ENCODE data around the gene TSACC.
A peak's percentile ranks its signal among the peaks of the same experiment; 100 is the strongest.
"Not testable (repeated sequence)": the region's sequence is repeated elsewhere in the genome, so short reads cannot be mapped to it uniquely, and the experiment has no call there.

The TSACC gene

GRCh38 chr1:156344409-156344808, 6.1 kb downstream of the TSACC start:
- intact Hi-C loops (cut with DNase I) = no loop called here
- no peak for DNase-seq

- intact Hi-C loops (cut with DNase I); DNase-seq: not testable (repeated sequence)
These were observed 7.7 kb downstream of the TSACC start for GRCh38 chr1:156346035-156346434.

DNA sequence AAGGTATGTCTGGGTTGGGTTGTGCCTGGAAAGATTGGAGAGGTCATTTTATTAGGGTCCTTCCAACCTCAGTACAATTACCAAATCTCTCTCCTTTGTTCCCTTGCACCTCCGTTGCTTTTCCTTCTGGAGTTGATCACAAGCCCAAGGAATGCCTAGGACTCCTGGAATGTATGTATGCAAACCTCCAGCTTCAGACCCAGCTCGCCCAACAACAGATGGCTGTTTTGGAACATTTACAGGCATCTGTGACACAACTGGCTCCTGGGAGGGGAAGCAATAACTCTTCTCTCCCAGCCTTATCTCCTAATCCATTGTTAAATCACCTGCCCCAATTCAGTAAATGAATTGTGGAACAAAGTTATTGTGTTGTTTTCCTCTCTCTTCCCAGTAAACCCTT, 8.3 kb downstream of the TSACC start:
- no peak for DNase-seq
- intact Hi-C loops (cut with DNase I) = no loop called here

- intact Hi-C loops (cut with DNase I) = no loop called here
- DNase-seq = no peak
These were observed 9.0 kb downstream of the TSACC start for GRCh38 chr1:156347331-156347730.

DNA sequence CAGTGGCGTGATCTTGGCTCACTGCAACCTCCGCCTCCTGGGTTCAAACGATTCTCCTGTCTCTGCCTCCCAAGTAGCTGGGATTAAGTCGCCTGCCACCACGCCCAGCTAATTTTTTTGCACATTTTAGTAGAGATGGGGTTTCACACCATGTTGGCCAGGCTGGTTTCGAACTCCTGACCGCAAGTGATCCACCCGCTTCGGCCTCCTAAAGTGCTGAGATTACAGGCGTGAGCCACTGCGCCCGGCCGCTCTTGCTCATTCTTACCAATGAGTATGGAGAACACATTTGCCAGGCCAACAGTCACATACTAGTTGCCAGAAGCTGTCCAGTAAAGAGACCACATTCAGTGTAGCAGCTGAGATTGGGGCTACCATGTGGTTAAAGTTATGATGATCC, 14.2 kb downstream of the TSACC start:
- intact Hi-C loops (cut with DNase I); DNase-seq: not testable (repeated sequence)

GRCh38 chr1:156356262-156356874, 18.0 kb downstream of the TSACC start:
- no peak for DNase-seq
- intact Hi-C loops (cut with DNase I) = no loop called here

GRCh38 chr1:156356875-156357534, 18.7 kb downstream of the TSACC start:
- intact Hi-C loops (cut with DNase I) = no loop called here
- peak in 3 of 10 donors; percentile 15 to 85 (median 43) for DNase-seq

DNA sequence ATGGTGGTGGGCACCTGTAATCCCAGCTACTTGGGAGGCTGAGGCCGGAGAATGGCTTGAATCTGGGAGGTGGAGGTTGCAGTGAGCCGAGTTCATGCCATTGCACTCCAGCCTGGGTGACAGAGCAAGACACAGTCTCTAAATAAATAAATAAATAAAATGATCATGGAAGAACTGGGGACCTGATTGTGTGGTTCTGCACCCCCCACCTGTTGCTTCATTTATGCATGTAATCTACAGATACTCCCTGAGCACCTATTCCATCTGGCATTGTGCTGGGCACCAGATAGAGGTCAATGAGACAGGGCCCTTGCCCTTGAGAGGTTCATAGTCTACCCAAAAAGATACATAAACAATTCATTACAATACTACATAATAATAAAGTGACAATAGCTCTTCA, 19.7 kb downstream of the TSACC start:
- intact Hi-C loops (cut with DNase I) = no loop called here
- no peak for DNase-seq

GRCh38 chr1:156358641-156359040, 20.3 kb downstream of the TSACC start:
- intact Hi-C loops (cut with DNase I) = no loop called here
- DNase-seq = no peak

DNA sequence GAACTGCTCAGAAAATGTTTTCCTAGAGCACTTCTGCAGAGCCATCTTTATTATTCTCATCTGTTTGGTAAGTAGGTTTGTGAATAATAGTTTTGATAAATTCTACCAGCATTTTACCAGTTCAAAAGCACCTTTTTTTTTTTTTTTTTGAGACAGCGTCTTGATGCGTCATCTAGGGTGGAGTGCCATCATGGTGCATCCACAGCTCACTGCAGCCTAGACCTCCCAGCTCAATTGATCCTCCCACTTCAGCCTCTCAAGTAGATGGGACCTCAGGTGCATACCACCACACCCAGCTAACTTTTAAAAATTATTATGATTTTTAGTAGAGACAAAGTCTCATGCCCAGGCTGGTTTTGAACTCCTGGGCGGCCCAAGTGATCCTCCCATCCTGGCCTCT, 20.9 kb downstream of the TSACC start:
- DNase-seq = no peak
- intact Hi-C loops (cut with DNase I) = no loop called here

- intact Hi-C loops (cut with DNase I) = no loop called here
- DNase-seq = no peak
These were observed 21.6 kb downstream of the TSACC start for GRCh38 chr1:156359973-156360372.

GRCh38 chr1:156360534-156360933, 22.2 kb downstream of the TSACC start:
- intact Hi-C loops (cut with DNase I) = no loop called here
- DNase-seq = no peak

DNA sequence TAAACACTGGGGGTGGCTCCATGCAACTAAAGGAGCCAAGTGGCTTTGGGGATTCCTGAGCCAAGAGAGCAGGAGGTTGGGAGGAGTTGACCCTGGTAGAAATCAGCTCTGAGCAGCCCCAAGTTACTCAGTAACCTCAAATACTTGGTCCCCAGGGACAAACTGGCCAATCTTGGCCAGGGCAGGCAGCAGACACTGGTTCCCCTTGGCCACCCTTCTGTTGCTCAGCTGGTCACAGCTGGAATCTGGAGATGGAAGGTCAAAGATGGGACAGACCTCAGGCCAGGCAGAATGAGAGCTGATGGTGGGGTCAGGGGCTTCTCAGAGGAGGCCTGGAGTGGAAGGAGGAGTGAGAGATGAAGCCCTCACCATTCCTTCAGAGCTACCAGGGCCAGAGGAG, 27.4 kb downstream of the TSACC start:
- intact Hi-C loops (cut with DNase I) = no loop called here

GRCh38 chr1:156366378-156367166, 28.2 kb downstream of the TSACC start:
- intact Hi-C loops (cut with DNase I) = no loop called here
- no peak for DNase-seq

More for the DNA sequence above, 27.4 kb downstream of the TSACC start:
- DNase-seq = no peak

DNA sequence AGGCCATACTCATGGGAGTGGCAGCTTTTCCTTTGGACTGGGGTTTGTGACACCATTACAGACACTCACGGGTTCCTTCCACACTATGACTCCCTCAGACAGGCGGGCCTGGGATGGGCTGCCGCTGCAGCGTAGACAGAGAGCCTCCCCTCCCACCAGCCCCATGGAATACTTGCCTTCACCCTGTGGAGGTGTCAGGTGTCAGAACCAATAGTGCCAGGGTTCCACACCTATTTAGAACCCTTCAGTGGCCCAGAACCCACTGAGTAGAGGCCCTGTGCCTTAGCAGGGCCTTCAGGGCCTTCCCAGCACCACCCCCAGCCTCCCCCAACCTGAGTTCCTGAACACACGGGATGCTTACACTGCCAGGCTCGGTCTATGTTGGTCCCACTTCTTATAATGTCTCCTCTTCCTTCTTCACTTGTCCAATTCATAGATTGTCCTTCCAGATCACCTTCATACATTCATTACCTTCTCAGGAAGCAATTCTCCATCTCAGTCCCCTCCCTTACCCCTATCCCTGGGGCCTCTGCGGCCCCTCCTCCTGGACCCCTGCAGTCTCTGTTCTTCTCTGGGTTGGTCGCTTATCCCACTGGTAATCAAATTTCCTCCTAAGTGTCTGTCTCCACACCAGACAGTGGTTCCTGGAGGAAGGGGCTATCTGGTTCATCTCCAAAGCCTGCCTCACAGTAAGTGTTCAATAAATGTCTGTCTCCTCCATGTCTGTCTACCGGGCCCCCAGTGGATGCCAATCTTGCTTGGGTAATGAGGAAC, 29.2 kb downstream of the TSACC start:
- intact Hi-C loops (cut with DNase I) = no loop called here
- DNase-seq = no peak

DNA sequence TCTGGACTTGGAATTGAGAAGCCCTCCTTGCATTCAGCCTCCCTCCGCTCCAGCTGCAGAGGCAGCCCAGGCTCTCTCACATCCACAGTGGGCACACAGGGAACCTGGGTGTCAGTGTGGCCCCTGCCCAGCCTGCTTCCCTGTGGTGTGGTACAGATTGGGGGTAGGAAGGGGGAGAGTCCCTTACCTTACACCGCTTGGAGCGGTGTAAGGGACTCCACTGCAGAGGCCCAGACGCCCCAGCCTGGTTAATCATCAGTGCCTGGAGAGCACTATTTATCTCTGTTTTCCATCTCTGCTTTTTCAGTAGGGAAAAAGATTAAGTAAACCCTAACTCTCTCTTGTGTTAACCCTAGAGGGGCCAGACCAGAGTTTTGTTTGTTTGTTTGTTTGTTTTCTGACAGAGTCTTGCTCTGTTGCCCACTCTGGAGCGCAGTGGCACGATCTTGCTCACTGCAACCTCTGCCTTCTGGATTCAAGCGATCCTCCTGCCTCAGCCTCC, 29.9 kb downstream of the TSACC start:
- intact Hi-C loops (cut with DNase I) = no loop called here
- no peak for DNase-seq

DNA sequence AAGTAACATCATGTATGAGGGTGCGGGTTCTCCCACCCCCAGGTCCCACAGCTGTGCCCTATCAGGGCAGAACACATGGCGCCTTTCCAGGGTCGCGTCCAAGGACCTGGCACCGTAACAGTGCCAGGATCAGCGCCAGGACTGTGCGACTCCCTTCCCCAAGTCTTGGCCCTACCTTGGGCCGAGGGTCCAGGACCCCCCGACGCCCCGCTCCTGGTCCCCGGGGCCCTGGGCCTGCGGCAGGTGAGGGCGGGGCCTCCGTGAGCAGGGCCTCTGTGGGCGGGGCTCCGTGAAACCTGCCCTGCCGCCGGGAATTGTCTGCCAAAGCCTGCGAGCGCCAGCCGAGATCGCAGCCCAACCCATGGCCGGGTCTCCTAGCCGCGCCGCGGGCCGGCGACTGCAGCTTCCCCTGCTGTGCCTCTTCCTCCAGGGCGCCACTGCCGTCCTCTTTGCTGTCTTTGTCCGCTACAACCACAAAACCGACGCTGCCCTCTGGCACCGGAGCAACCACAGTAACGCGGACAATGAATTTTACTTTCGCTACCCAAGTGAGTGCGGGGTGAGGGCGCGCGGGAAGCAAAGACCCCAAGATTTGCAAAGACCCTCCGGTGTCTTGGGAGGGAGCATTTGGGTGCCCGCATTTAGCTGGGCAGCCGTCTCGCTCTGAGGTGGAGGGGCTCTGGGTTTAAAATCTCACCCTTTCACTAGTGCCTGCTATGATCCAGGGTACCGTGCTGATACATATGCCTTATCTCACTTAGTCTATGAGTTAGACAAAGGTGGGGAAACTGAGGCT, 30.8 kb downstream of the TSACC start, which contains the start of gene RHBG:
TSS of gene RHBG (plus strand) at position 323 of the 796 bp plus-strand sequence. CDS start at position 362, 39 bp downstream.
- intact Hi-C loops (cut with DNase I) = no loop called here
- DNase-seq = peak in 1 of 10 donors; percentile 78

DNA sequence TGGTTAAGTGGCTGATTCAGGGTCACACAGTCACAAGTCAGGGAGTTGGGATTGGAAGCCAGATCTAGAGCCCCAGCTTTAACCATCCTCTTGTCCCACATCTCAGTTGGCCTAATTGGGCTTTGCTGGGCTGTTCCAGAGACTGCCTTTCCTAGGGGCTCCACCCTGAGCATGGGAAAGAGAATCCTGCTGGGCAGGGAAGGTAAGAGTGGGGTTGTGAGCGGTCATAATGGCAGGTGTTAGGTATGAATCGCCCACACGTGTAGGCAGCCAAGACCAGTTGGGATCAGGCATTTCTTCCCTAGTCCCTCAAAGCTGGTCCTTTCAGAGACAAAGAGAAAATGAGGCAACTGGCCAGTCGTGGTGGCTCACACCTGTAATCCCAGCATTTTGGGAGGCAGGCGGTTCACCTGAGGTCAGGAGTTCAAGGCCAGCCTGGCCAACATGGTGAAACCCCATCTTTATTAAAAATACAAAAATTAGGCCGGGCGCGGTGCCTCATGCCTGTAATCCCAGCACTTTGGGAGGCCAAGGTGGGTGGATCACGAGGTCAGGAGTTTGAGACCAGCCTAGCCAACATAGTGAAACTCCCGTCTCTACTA, 31.5 kb downstream of the TSACC start:
- DNase-seq; intact Hi-C loops (cut with DNase I): not testable (repeated sequence)

DNA sequence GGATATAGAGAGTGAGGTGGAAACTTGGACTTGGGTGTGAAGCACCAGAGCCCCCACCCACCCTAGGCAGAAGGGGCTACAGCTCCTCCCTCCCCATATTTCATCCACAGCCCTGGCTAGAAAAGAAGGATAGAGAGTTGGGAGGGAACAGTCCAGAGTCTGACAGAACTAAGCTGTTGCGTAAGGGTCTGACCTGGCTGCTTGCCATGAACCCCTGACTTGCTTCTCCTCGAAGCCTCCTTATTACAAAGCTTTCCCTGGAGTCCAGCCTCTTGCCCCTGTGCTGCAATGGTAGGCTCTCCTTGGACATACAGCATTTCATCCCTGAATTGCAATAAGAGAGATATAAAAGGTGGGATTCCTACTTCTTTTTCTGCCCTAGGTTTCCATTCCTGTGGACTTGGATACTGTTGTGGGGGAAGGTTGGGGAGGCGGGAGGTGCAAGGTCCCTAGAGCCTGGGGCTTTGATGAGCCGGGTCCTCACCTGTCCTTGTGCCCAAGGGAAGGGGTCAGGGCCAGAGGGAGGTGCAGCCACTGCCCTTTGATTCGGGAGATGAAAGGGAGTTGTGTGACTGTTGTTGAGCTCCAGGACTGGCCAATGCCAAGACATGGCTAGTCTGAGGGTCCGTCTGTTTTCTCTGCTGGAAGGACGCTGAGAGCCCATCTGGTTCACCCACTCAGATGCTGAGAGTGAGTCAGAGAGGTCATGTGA, 33.4 kb downstream of the TSACC start:
- DNase-seq = no peak
- intact Hi-C loops (cut with DNase I) = no loop called here
